Esophagus squamous epithelium (tissue), 5 donors: ENCODE results near the gene CBLB. TPM values are rescaled to one million over a fixed set of nuclear protein-coding genes. Genes with fewer than 3 reads are reported as not detected.

Source experiments
- DNase-seq: peaks from one replicate; lab custom pipeline; 2025; lab: John Stamatoyannopoulos, UW
- H3K27ac ChIP-seq, 4 donors: fragments of 200-600 bp; sonication (generic); one replicate each; pipeline ENCODE4 v1.5.1; 2016 to 2019; ENCODE audit warnings: mild to moderate bottlenecking in 1 of 4
- H3K27me3 ChIP-seq, 4 donors: fragments of 200-600 bp; sonication (generic); 1 replicate in 3 of 4; 2 replicates in 1 of 4; pipeline versions ENCODE4 v1.5.1 to v1.6.0; 2017 to 2021; ENCODE audit warnings: antibody characterized with exemption in 1 of 4
- H3K36me3 ChIP-seq, 3 donors: fragments of 200-600 bp; sonication (generic); one replicate each; pipeline ENCODE4 v1.5.1; 2016 to 2019
- H3K4me1 ChIP-seq, 3 donors: fragments of 200-600 bp; sonication (generic); one replicate each; pipeline ENCODE4 v1.5.1; 2017 to 2019
- H3K4me3 ChIP-seq, 4 donors: fragments of 200-600 bp; sonication (generic); 1 replicate in 3 of 4; 2 replicates in 1 of 4; pipeline ENCODE4 v1.5.1; 2016 to 2019; ENCODE audit warnings: mild to moderate bottlenecking in 2 of 4, moderate library complexity in 1 of 4
- H3K9me3 ChIP-seq, 3 donors: fragments of 200-600 bp; sonication (generic); one replicate each; pipeline ENCODE4 v1.5.1; 2016 to 2019
- CTCF ChIP-seq, 6 experiments: fragments of 450-650 bp in 4 of 6; fragments of 200-600 bp in 2 of 6; sonication (generic) in 2 of 6; IDR thresholded peaks; one replicate each; pipeline ENCODE4 v1.5.1; 2016 to 2019; ENCODE audit warnings: antibody characterized with exemption in 6 of 6, mild to moderate bottlenecking in 4 of 6, moderate library complexity in 4 of 6
- POLR2A ChIP-seq, 4 donors: fragments of 450-650 bp; IDR thresholded peaks; one replicate each; pipeline ENCODE4 v1.6.1; 2017; ENCODE audit warnings: antibody characterized with exemption in 4 of 4, mild to moderate bottlenecking in 4 of 4, moderate library complexity in 3 of 4
- WGBS, 2 donors: methylation state at CpG; one replicate each; pipeline ENCODE4 v1.1.5; 2018; 5-methylcytosine and 5-hydroxymethylcytosine counted together
- intact Hi-C: fragments of 100-400 bp; cut with DNase I; formaldehyde crosslinking; loops from one replicate; pipeline ENCODE4 v1.15.0; 2022
- total RNA-seq, 4 donors: library from RNA; depleted of rRNA; stranded (reverse); fragments of >200 nt; gene quantifications; one replicate each; pipeline ENCODE4 v1.1.0, GENCODE V29; 2016
- donor health status: DM: yes; HTN: yes; CAD: no.

The CBLB gene
- total RNA-seq, 4 donors from 2014 or later = 6.7 to 29.4 (median 19.6) TPM

GRCh38 chr3:105799286-105799685, 69.5 kb downstream of the CBLB start:
- no peak for DNase-seq
- Histone ChIP-seq H3K9me3 (no peaks in the 10 kb centered on the region), H3K36me3 (no peaks in the 10 kb centered on the region), H3K4me1 (peaks cover 0 to 28% (median 16%) of the 10 kb centered on the region in 3 donors), H3K27ac (no peak overlapping the region), H3K4me3 (no peak overlapping the region), H3K27me3 (no peaks in the 10 kb centered on the region)
- 85 to 86% methylated on average over 3 of the region's 3 CpGs for WGBS, 2 donors
- TF ChIP-seq CTCF (IDR thresholded peaks at IDR 0.05) (no peak), POLR2A (IDR thresholded peaks at IDR 0.05) (no peak)
- intact Hi-C loops = no loop called here

- intact Hi-C loops = no loop called here
- no peak for DNase-seq
- 60 to 76% methylated on average over 1 of the region's 1 CpG for WGBS, 2 donors
These were observed 70.4 kb downstream of the CBLB start for GRCh38 chr3:105798381-105798934.

DNA sequence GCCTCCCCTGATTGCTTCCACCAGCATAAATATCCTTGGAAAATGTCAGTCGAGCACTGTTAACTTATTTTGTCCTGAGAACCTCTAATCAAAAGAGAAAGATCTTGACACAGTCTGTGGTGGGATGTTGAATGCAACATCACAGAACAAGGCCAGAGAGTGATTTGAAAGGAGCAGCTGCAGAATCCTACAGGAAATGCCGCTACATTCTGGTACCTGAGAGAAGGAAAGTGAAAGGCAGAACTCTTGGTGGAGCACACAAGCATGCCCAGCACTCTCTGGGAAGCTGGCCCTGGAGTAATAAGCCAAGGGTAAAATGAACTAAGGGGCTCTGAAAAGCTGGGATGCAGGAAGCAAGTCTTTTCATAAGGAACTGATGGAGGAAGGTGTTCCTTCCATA, 75.8 kb downstream of the CBLB start:
- intact Hi-C loops = no loop called here
- H3K27ac ChIP-seq = peak overlapping the region in 3 of 4 donors; percentile 49 to 77 (median 75)
- 79 to 88% methylated on average over 2 of the region's 2 CpGs for WGBS, 2 donors
- H3K36me3 ChIP-seq = no peaks in the 10 kb centered on the region
- no peak for TF ChIP-seq POLR2A (IDR thresholded peaks at IDR 0.05)
- TF ChIP-seq CTCF (IDR thresholded peaks at IDR 0.05) = no peak
- H3K9me3 ChIP-seq = no peaks in the 10 kb centered on the region
- peaks cover 0 to 40% (median 7%) of the 10 kb centered on the region in 3 donors for H3K4me1 ChIP-seq
- no peak for DNase-seq
- no peak overlapping the region for H3K4me3 ChIP-seq
- H3K27me3 ChIP-seq = no peaks in the 10 kb centered on the region

More at GRCh38 chr3:105798381-105798934, 70.4 kb downstream of the CBLB start:
- Histone ChIP-seq H3K9me3 (no peaks in the 10 kb centered on the region), H3K27ac (no peak overlapping the region), H3K4me1 (peaks cover 0 to 35% (median 16%) of the 10 kb centered on the region in 3 donors), H3K27me3 (no peaks in the 10 kb centered on the region), H3K36me3 (no peaks in the 10 kb centered on the region), H3K4me3 (no peak overlapping the region)
- no peak for TF ChIP-seq CTCF (IDR thresholded peaks at IDR 0.05)
- no peak for TF ChIP-seq POLR2A (IDR thresholded peaks at IDR 0.05)

DNA sequence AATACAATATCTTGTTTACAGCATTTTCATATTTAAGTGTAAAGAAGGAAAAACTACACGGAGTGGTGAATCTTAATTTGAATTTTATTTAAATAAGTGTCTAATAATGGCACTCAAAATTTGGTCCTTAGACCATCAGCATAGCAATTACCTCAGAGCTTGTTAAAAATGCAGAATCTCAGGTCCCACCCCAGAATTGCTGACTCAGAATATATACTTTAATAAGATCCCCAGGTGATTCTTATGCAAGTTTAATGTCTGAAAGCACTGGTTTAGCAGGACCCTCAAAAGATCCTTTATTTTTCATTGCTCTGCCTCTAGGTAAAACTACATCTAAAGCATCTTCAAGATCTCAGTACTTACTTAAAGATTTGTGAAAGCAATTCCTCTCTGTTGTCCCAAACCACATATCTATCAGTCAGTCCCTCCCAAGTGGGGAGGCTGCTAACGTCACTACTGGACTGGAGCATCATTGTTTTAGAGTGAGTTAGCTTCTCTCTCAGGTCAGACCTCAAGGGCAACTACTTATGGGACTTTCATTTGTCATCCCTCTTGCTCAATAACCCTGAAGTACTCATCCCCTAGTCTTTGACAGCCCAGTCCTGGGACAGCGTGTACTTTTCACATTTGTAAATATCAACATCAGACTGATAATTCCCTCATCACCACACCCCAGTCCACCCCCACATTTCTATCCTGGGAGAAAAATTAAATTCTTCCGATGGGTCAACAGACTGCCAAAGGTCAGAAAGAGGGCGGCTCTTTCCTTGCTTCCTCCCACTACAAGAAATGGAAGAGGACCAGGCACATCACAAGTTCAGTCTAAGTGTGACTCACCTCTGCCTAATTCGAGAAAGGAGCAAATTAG, 76.7 kb downstream of the CBLB start:
- 38 to 45% methylated on average over 6 of the region's 6 CpGs for WGBS, 2 donors
- Histone ChIP-seq H3K4me3 (no peak overlapping the region), H3K27me3 (no peaks in the 10 kb centered on the region), H3K36me3 (no peaks in the 10 kb centered on the region), H3K4me1 (peaks cover 0 to 42% (median 7%) of the 10 kb centered on the region in 3 donors), H3K9me3 (no peaks in the 10 kb centered on the region), H3K27ac (peak overlapping the region; percentile 38 to 77 (median 63))
- intact Hi-C loops = no loop called here
- DNase-seq = peak; percentile 10
- TF ChIP-seq CTCF (IDR thresholded peaks at IDR 0.05) (no peak), POLR2A (IDR thresholded peaks at IDR 0.05) (no peak)

DNA sequence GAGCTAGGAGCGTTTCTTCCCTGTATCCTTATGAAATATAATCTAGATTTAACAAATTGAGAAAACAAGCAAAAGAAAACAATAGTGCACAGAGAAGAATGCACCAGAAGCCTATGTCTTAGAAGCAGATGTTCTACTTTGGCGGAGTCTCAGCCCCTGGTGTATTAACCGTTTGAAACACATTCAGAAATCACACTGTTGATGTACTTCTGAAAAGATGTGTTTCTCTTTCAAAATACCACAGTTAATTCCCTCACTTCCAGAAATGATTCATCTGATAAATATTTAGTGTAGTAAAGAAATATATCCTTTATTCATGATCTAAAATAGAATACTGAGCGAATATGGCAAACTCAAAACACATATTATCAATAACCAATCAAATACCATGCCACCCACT, 77.7 kb downstream of the CBLB start:
- intact Hi-C loops = no loop called here

More for the DNA sequence above, 77.7 kb downstream of the CBLB start:
- Histone ChIP-seq H3K9me3 (no peaks in the 10 kb centered on the region), H3K4me3 (no peak overlapping the region), H3K27me3 (no peaks in the 10 kb centered on the region), H3K36me3 (no peaks in the 10 kb centered on the region), H3K4me1 (peaks cover 0 to 44% (median 7%) of the 10 kb centered on the region in 3 donors), H3K27ac (peak overlapping the region in 3 of 4 donors; percentile 51 to 77 (median 75))
- no peak for DNase-seq
- TF ChIP-seq POLR2A (IDR thresholded peaks at IDR 0.05) = no peak
- TF ChIP-seq CTCF (IDR thresholded peaks at IDR 0.05) = no peak
- WGBS, 2 donors = 51 to 59% methylated on average over 4 of the region's 4 CpGs
